HG03521 (cell line): ENCODE data around the gene SUPT3H.

Source experiments
- ATAC-seq: cut with Tn5 transposase; IDR thresholded peaks from one replicate; pipeline ENCODE4 v1.9.1; 2021; ENCODE audit warnings: mild to moderate bottlenecking, moderate library complexity; ENCODE audit not compliant: unreplicated experiment

Gene SUPT3H

DNA sequence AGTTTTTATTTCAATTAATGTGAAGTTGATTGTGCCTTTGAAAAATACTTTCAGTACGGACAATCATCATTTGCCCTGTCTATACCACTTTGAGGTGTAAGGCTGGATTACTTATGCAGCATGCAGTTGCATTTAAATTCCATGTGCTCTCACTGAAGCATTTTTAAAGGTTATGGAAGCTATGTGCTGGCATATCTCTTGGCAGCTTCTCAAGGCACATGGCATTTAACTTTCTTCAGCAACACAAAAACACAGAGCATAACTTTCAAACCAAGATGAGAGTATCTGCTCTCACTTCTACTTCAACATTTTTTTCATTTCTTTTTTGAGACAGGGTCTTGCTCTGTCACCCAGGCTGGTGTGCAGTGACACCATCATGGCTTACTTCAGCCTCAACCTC lies 410.3 kb downstream of the SUPT3H start:
- no peak for ATAC-seq

DNA sequence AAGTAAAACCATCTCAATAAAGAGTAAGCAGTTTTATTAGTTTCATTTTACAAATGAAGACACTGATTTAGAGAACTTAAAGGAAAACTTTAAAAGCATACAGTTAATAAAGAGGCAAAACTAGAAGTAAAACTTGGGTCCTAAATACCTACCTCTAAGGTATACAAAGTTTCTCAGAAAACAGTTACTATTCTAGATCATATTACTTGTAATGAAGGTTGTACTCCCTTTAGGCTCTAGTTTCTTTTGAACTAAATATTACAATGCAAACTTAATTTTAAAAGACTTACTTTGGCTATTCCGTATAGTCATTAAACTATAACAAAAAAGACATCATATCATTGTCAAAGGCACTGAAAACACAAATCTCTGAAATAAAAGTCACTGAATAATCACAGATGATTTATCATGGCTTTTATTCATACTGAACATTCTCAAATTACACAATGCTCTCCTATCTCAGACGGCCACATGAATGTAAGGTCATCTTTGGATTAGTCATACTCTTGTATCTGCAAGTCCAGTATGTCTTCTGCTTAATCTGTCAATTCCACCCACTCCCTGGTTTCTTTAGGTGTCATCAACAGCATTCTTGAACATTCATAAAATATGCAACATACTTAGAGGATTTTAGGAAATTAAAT lies 411.2 kb downstream of the SUPT3H start:
- ATAC-seq = no peak

DNA sequence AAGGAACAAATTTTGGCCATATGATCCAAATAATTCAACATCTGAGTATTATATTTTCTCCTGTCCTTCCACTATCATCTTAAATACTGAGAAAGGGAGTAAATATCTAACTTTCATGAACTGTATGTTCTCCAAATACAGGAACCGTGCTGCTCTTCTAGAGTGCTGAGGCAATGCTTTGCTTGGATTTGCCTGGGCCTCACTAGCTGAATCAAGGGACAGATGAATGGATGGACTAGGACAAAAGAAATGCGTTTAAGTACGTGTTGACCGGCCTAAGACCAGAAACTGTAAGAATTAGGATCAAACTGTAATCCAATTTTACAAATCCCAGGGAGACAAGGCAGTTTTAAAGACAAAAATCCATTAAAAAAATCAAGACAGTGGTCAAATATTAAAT lies 412.0 kb downstream of the SUPT3H start:
- no peak for ATAC-seq

GRCh38 chr6:44960898-44961297 lies 416.8 kb downstream of the SUPT3H start:
- no peak for ATAC-seq

DNA sequence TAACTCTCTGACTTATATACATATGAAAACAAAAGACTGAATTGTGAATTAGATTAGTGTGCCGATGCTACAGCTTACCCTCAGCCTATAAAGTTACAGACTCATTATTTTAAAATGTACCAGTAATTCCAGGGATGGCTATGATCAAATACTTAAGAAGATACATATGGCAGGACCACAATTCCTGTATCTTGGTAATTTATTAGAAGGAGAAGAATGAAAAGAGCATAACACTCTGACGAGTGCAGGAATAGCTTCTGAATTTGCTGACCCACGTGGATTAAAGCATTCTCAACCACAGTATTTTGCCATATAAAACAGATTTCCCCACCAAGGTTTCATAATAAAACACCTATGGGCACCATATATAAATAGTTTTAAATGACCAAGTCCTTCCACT lies 418.1 kb downstream of the SUPT3H start:
- no peak for ATAC-seq

DNA sequence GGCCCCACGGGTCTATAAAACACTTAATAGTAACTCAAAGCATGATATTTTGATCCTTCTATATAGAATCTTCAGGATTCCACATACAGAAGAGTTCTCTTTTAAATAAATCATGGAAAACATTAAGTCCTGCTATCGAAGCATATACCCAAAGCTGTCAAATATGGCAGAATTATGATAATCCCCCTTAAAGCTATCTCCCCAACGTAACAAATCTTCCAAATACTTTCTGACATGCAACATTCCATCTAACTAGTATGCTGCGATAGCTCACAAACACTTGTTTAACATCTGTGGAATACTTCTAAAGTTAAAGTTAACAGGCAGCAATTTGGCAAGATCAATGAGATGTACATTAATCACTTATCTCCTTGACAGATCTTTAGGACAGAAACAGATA lies 420.6 kb downstream of the SUPT3H start:
- no peak for ATAC-seq

GRCh38 chr6:44956396-44956795 lies 421.3 kb downstream of the SUPT3H start:
- no peak for ATAC-seq

DNA sequence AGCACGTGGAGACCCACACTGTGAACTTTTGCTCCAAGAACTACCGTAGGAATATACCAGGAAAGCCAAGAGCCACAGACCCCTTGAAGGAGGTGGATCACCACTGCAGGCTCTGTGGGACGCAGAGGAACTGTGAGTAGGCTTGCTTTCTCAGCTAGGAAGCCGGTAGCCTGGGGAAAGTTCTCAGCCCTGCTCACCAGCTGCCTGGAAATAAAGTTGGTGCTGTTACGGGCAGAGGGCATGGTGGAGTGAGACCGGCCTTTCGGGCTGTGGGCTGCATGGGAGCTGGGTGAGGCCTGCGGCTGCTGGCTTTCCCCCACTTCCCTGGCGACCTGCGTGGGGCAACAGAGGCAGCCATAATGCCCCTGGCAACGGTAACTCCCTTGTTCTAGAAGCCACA lies 422.6 kb downstream of the SUPT3H start:
- ATAC-seq = no peak

DNA sequence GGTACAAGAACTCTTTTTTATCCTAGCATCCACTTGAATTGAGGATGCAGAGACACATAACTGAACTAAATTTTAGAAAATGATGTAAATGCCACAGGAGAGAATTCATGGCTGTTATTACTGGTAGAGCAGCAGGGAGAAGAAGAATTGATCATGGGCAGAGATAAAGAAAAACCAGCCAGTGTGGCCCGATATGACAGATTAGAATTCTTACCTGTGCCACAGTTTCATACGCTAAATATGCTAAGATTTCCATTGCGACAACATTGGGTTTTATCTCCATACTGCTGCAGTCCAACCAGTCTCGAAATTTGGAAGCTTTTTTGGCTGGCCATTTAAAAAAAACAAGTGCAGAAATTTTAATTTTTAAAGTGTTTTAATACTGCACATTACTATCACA lies 423.5 kb downstream of the SUPT3H start:
- no peak for ATAC-seq

DNA sequence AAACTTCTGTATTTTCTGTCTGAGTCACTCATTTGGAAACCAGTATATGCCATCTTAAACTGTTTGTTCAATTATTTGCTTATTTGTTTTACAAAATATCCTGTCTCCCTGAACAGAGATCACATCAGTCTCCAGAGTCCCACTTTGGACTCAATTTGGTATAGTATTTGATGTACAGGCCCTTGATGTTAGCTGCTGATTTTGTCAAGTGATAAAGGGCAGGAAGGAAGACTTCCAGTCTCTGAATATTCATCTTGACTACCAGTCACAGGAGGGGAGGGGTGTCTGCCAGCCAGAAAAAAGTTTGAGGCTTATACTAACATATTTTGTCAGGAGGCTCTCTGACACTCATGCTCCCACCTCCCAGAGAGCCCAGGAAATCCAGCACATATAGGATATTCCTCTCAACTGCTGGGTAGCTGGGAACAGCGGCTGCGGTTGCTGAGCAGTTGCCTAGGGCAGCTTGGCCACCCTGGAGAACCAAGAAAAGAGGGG lies 426.4 kb downstream of the SUPT3H start:
- no peak for ATAC-seq

- ATAC-seq = no peak
Observed at GRCh38 chr6:44949596-44950201, 428.0 kb downstream of the SUPT3H start.

DNA sequence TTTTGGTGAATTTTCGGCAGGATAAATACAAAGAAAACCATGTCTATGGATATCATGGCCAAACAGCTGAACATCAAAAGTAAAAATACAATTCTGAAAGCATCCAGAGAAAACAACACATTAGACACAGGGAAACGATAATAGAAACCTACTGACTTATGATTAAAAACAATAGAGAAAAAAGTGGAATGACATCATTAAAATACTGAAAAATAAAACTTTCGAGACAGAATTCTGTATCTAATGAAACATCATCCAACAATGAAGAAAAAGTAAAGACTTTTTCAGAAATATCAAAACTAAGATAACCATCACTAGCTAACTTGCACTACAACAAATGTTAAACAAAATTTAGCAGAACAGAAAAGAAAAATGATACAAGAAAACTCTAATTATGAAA lies 434.2 kb downstream of the SUPT3H start:
- ATAC-seq = no peak

DNA sequence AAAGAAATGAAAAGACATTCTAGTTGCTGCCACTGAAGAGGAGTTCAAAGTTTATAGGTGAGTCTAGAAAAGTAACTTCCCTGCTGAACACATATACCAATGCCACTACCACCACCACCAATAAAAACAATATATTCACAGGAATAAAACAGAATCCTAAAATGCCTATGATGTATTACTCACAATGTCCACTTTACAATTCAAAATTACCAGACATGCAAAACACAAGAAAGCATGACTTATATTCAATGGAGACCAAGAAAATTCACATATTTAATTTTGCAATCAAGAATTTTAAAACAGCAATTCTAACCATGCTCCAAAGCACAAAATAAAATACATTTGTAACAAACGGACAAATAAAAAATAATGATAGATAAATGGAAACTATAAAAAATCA lies 434.9 kb downstream of the SUPT3H start:
- ATAC-seq = no peak

- no peak for ATAC-seq
Observed at GRCh38 chr6:44942201-44942600, 435.5 kb downstream of the SUPT3H start.

GRCh38 chr6:44940367-44940766 lies 437.4 kb downstream of the SUPT3H start:
- no peak for ATAC-seq

GRCh38 chr6:44935693-44936300 lies 441.9 kb downstream of the SUPT3H start:
- no peak for ATAC-seq

DNA sequence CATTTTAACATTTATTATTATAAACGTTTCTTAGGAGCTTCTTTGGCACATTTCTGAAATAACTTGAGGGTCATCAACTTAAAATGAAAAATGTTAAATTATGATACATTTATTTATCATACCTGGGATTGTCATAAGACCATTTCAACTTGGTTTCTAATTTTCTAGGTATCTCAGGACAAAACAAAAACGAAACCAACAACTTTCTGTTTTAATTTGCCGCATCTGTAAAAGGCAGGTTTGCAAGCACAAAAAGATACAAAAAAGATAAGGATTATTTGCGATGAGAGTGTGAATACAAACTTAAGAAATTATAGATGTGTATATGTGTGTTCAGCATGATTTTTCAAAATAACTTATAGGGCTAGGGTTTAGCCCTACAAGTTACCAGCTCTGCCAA lies 444.6 kb downstream of the SUPT3H start:
- no peak for ATAC-seq

DNA sequence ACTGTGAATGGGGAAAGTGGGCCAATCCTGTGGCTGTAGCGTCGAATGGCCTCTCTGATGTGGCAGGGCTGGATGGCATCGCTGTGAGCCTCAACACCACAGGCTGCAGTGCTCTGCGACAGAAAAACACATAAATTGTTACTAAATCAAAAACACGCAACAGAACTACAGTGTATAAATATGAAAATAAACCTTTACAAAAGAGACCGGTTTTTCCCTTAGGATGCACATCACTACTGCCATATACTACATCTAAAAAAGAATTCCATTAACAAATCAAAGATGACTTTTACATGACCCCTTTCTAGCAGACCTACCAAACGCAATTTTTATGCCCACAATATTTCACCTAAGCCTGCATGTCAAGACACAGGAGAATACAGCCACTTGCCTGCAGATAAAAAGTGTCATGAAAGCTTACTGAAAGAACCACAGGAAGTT lies 445.1 kb downstream of the SUPT3H start:
- no peak for ATAC-seq

DNA sequence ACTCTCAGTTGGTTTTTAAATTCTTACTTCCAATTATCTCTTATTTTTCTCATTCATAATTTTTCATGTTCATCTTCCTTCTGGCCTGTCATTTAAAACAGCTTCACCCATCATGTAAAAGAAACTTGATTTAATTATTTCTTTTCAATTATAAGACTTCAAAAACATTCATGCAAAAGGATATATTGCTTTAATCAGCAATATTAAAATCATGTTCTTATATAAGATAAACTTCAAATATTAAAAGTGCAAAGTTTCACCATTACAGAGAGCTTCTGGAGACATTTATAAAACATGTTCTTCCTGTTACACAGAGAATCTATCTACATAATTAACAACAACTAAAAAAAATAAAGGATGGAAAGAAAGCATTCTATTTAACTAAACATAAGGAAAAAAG lies 446.3 kb downstream of the SUPT3H start:
- no peak for ATAC-seq

- ATAC-seq = no peak
Observed at GRCh38 chr6:44926556-44926955, 451.2 kb downstream of the SUPT3H start.

DNA sequence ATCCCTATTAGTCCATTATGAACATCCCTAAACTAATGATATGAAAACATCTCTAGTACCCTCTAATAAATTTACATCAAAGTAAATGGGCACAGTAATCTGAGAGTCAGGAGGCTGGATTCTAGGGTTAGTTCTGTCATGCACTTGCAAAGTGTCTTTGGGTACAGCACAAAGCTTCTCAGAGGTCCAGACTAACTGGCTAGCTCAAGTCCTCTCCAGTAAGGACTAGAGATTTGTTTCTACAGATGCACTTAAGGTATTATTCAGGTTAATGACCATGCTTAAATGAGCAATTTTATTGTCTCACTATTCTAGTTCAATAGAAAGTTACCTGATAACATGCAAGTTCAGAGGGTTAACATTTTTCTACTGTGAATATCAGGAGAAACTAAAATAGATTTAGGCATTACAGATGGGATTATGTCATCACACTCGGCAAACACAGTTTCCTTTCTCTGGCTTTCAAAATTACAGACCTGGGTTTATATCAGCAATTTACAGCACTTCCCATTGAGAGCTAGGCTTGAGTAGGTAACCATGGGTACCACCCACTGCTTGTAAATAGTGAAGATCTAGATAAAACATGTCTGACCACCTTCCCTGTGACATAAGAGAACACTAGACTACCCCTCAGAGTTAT lies 452.5 kb downstream of the SUPT3H start:
- ATAC-seq = no peak

- no peak for ATAC-seq
Observed at GRCh38 chr6:44923444-44923843, 454.3 kb downstream of the SUPT3H start.
